OCI-LY7 (cell line): ENCODE measurements around the gene WNT4. TPM values are rescaled to one million over a fixed set of nuclear protein-coding genes. Genes with fewer than 3 reads are reported as not detected.

Experiments
- BruUV-seq: library from RNA; stranded (reverse); fragments of 400-500 nt; replicated peaks from 2 replicates; lab custom pipeline; 2021; lab: Mats Ljungman, UMichigan
- CTCF ChIA-PET: fragments of 300-600 bp; sonication (Branson Sonifier 250); formaldehyde crosslinking; loops from one replicate; lab custom pipeline; 2022; ENCODE audit warnings: antibody characterized with exemption; ENCODE audit not compliant: unreplicated experiment; lab: Charles Lee
- POLR2A ChIA-PET: fragments of 300-600 bp; sonication (Branson Sonifier 250); formaldehyde crosslinking; loops from one replicate; lab custom pipeline; 2022; ENCODE audit warnings: antibody characterized with exemption; lab: Charles Lee
- DNase-seq: peaks from one replicate; pipeline ENCODE4 v3.0.0-alpha.2; 2015; ENCODE audit warnings: low spot score
- H2AFZ ChIP-seq: fragments of 200-600 bp; sonication (generic), shearing (Covaris generic); 2 replicates; pipeline ENCODE4 v1.6.1; 2014; ENCODE audit warnings: mild to moderate bottlenecking, antibody characterized with exemption, low read length, moderate library complexity
- H3K27ac ChIP-seq: fragments of 200-600 bp; sonication (generic); 2 replicates; pipeline ENCODE4 v1.5.1; 2014; ENCODE audit warnings: mixed run types, low read depth, mild to moderate bottlenecking, moderate library complexity, low read length, inconsistent platforms; ENCODE audit not compliant: poor library complexity, severe bottlenecking
- H3K36me3 ChIP-seq: fragments of 200-600 bp; sonication (generic); 2 replicates; pipeline ENCODE4 v1.6.1; 2014; ENCODE audit warnings: mild to moderate bottlenecking, antibody characterized with exemption, low read length, moderate library complexity, mixed read lengths; ENCODE audit not compliant: insufficient read depth
- H3K4me1 ChIP-seq: fragments of 200-600 bp; sonication (generic); 2 replicates; pipeline ENCODE4 v1.5.1; 2014; ENCODE audit warnings: mild to moderate bottlenecking, low read length; ENCODE audit not compliant: insufficient read depth, poor library complexity, severe bottlenecking
- H3K4me2 ChIP-seq: fragments of 200-600 bp; sonication (generic); 2 replicates; pipeline ENCODE4 v1.6.1; 2014; ENCODE audit warnings: mild to moderate bottlenecking, low read length
- H3K4me3 ChIP-seq: fragments of 200-600 bp; sonication (generic); 2 replicates; pipeline ENCODE4 v1.5.1; 2014; ENCODE audit warnings: mild to moderate bottlenecking, low read depth, low read length; ENCODE audit not compliant: poor library complexity, severe bottlenecking
- H3K79me2 ChIP-seq: fragments of 200-600 bp; sonication (generic); 2 replicates; pipeline ENCODE4 v1.6.1; 2016; ENCODE audit warnings: low read depth, mild to moderate bottlenecking, low read length, moderate library complexity, mixed read lengths; ENCODE audit not compliant: insufficient read depth
- H3K9me2 ChIP-seq: fragments of 200-600 bp; sonication (generic); 2 replicates; pipeline ENCODE4 v1.6.1; 2016; ENCODE audit warnings: mild to moderate bottlenecking, low read length, mixed read lengths; ENCODE audit not compliant: insufficient read depth
- H3K9me3 ChIP-seq: fragments of 200-600 bp; sonication (generic); 2 replicates; pipeline ENCODE4 v1.6.1; 2014; ENCODE audit warnings: mild to moderate bottlenecking, mixed run types, low read length, mixed read lengths
- H4K20me1 ChIP-seq: fragments of 200-600 bp; sonication (generic); 2 replicates; pipeline ENCODE4 v1.6.1; 2014; ENCODE audit warnings: mild to moderate bottlenecking, antibody characterized with exemption, low read length, moderate library complexity, mixed read lengths; ENCODE audit not compliant: insufficient read depth
- EZH2phosphoT487 ChIP-seq: fragments of 200-600 bp; sonication (generic); IDR thresholded peaks from 2 replicates; pipeline ENCODE4 v1.6.1; 2018; ENCODE audit warnings: low read depth, borderline replicate concordance, mild to moderate bottlenecking, mixed run types, antibody characterized with exemption, low read length, moderate library complexity, mixed read lengths
- intact Hi-C: fragments of 100-400 bp; cut with micrococcal nuclease; formaldehyde crosslinking; loops from one replicate; pipeline ENCODE4 v1.10.0; 2022; ENCODE audit not compliant: unreplicated experiment
- total RNA-seq, 2 experiments: library from RNA; depleted of rRNA in 1 of 2; stranded (reverse); fragments of >200 nt in 1 of 2; shearing (Covaris generic) in 1 of 2; gene quantifications; 2 replicates each; pipeline ENCODE4 v1.2.3, GENCODE V29; 2014 to 2022
- TF ChIP-seq, protein P1 (sequence below): fragments of 200-600 bp; sonication (generic); conservative IDR thresholded peaks from 2 replicates; pipeline ENCODE4 v1.5.1; 2014; ENCODE audit warnings: mild to moderate bottlenecking, antibody characterized with exemption, low read length, moderate library complexity, mixed read lengths

Gene WNT4
- total RNA-seq, 2 experiments from 2014 or later, result not detected

DNA sequence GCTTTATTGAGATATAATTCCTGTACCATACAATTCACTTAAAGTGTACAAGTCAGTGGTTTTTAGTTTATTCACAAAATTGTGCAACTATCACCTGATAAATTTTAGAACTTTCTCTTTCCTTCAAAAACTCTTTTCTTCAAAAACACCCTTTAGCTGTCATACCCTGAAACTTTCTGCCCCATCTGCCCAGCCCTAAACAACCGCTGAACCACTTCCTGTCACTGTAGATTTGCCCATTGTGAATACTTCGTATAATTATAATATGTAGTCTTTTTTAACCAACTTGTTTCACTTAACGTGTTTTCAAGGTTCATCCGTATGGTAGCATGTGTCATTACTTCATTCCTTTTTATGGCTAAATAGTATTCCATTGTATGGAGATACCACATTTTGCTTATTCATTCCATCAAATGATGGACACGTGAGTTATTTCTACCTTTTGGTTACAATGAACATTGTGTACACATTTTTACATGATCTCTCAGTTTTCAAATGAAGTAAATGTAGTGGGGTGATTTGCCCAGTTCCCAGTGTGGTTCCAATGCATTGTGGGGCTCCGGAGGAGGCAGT lies 37.9 kb downstream of the WNT4 start:
- no peak overlapping the region for H3K4me2 ChIP-seq
- no peak overlapping the region for H2AFZ ChIP-seq
- no peak for DNase-seq
- intact Hi-C loops, result no loop called here
- ChIA-PET POLR2A (no interaction called here), CTCF (no interaction called here)
- H3K27ac ChIP-seq, result no peak overlapping the region
- 0 out of 2 replicates have a peak, but pooled peaks cover 10% of the 10 kb centered on the region for H4K20me1 ChIP-seq
- H3K9me3 ChIP-seq, result no peaks in the 10 kb centered on the region
- TF ChIP-seq EZH2phosphoT487, result no peak
- TF ChIP-seq, protein P1, sequence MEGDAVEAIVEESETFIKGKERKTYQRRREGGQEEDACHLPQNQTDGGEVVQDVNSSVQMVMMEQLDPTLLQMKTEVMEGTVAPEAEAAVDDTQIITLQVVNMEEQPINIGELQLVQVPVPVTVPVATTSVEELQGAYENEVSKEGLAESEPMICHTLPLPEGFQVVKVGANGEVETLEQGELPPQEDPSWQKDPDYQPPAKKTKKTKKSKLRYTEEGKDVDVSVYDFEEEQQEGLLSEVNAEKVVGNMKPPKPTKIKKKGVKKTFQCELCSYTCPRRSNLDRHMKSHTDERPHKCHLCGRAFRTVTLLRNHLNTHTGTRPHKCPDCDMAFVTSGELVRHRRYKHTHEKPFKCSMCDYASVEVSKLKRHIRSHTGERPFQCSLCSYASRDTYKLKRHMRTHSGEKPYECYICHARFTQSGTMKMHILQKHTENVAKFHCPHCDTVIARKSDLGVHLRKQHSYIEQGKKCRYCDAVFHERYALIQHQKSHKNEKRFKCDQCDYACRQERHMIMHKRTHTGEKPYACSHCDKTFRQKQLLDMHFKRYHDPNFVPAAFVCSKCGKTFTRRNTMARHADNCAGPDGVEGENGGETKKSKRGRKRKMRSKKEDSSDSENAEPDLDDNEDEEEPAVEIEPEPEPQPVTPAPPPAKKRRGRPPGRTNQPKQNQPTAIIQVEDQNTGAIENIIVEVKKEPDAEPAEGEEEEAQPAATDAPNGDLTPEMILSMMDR, result no peak
- H3K9me2 ChIP-seq, result no peaks in the 10 kb centered on the region
- peaks cover 45% of the 10 kb centered on the region for H3K36me3 ChIP-seq
- BruUV-seq, result no TSS peak
- no peaks in the 10 kb centered on the region for H3K79me2 ChIP-seq
- H3K4me1 ChIP-seq, result peaks cover 16% of the 10 kb centered on the region
- H3K4me3 ChIP-seq, result no peak overlapping the region

- CTCF ChIA-PET, result no interaction called here
- POLR2A ChIA-PET, result no interaction called here
Observed at GRCh38 chr1:22104094-22104493, 38.8 kb downstream of the WNT4 start.

DNA sequence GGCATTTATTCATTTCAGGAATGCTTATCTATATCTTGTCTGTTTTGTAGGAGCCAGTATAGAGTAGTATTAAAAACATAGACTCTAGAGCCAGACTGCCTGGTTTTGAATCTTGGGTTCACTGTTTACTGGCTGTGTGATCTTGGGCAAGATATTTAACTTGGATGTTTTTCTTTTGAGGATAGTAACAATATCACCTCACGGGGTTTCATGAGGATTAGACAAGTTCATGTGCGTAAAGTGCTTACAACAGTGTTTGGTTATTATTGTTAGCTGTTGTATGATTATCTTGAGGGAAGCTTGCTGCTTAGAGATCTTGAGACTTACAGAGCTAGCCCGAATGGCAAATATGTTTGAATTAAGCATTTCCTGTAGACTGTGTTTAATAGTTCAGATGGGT lies 40.2 kb downstream of the WNT4 start:
- no peak for DNase-seq

More at GRCh38 chr1:22104094-22104493, 38.8 kb downstream of the WNT4 start:
- TF ChIP-seq, protein P1, result no peak
- no peak for TF ChIP-seq EZH2phosphoT487
- Histone ChIP-seq H3K79me2 (no peaks in the 10 kb centered on the region), H3K9me2 (no peaks in the 10 kb centered on the region), H3K36me3 (peaks cover 51% of the 10 kb centered on the region), H3K4me3 (no peak overlapping the region), H3K4me2 (no peak overlapping the region), H3K27ac (no peak overlapping the region), H4K20me1 (0 out of 2 replicates have a peak, but pooled peaks cover 10% of the 10 kb centered on the region), H2AFZ (no peak overlapping the region), H3K9me3 (no peaks in the 10 kb centered on the region), H3K4me1 (peaks cover 16% of the 10 kb centered on the region)
- intact Hi-C loops, result no loop called here
- no peak for DNase-seq
- no TSS peak for BruUV-seq

More for the DNA sequence above, 40.2 kb downstream of the WNT4 start:
- H3K4me2 ChIP-seq, result no peak overlapping the region
- BruUV-seq, result no TSS peak
- peaks cover 16% of the 10 kb centered on the region for H3K4me1 ChIP-seq
- ChIA-PET CTCF (no interaction called here), POLR2A (no interaction called here)
- no peak overlapping the region for H3K4me3 ChIP-seq
- intact Hi-C loops, result no loop called here
- no peak overlapping the region for H3K27ac ChIP-seq
- TF ChIP-seq EZH2phosphoT487, result no peak
- TF ChIP-seq, protein P1, result no peak
- H4K20me1 ChIP-seq, result peaks cover 10% of the 10 kb centered on the region; the same call in 1 of the 2 replicates
- no peak overlapping the region for H2AFZ ChIP-seq
- peaks cover 57% of the 10 kb centered on the region for H3K36me3 ChIP-seq
- H3K9me2 ChIP-seq, result no peaks in the 10 kb centered on the region
- H3K79me2 ChIP-seq, result no peaks in the 10 kb centered on the region
- no peaks in the 10 kb centered on the region for H3K9me3 ChIP-seq
